Liver (tissue), 3 donors: ENCODE results near the gene HS3ST4.

ENCODE experiments used
- ATF3 ChIP-seq: IDR thresholded peaks from 2 replicates; pipeline ENCODE4 v1.6.1; 2016; ENCODE audit warnings: antibody characterized with exemption
- CTCF ChIP-seq: fragments of 150-350 bp; IDR thresholded peaks from 2 replicates; pipeline ENCODE4 v1.5.1; 2017; ENCODE audit warnings: improper control_type of control experiment, low read depth, low read length; ENCODE audit not compliant: missing input control
- GABPA ChIP-seq, 2 donors: IDR thresholded peaks in 1 of 2; conservative IDR thresholded peaks in 1 of 2; 2 replicates each; pipeline ENCODE4 v1.6.1; 2016; ENCODE audit warnings: antibody characterized with exemption in 2 of 2, mild to moderate bottlenecking in 1 of 2, moderate library complexity in 1 of 2
- JUND ChIP-seq, 2 donors: IDR thresholded peaks; 2 replicates each; pipeline ENCODE4 v1.6.1; 2016; ENCODE audit warnings: antibody characterized with exemption in 2 of 2
- MAX ChIP-seq: IDR thresholded peaks from 2 replicates; pipeline ENCODE4 v1.6.1; 2016; ENCODE audit warnings: antibody characterized with exemption
- RAD21 ChIP-seq, 2 donors: IDR thresholded peaks; 2 replicates each; pipeline ENCODE4 v1.6.1; 2016; ENCODE audit warnings: antibody characterized with exemption in 2 of 2, mild to moderate bottlenecking in 2 of 2
- REST ChIP-seq: IDR thresholded peaks from 2 replicates; pipeline ENCODE4 v1.6.1; 2016; ENCODE audit warnings: antibody characterized with exemption, mild to moderate bottlenecking
- TAF1 ChIP-seq: conservative IDR thresholded peaks from 2 replicates; pipeline ENCODE4 v1.6.1; 2016; ENCODE audit warnings: antibody characterized with exemption, mild to moderate bottlenecking
- ZBTB33 ChIP-seq: IDR thresholded peaks from 2 replicates; pipeline ENCODE4 v1.6.1; 2016; ENCODE audit warnings: antibody characterized with exemption
- donor health status: healthy.
- donor health status: healthy.

GRCh38 chr16:26031286-26031685, 339.5 kb downstream of the HS3ST4 start:
- TF ChIP-seq TAF1 (no peak), GABPA (IDR thresholded peaks at IDR 0.05 in 1 of 2, conservative IDR thresholded peaks at IDR 0.05 in 1 of 2) (no peak), CTCF (no peak), ZBTB33 (no peak), RAD21 (IDR thresholded peaks at IDR 0.05) (no peak), JUND (IDR thresholded peaks at IDR 0.05) (no peak), REST (no peak), MAX (no peak), ATF3 (no peak)
